Lower leg skin (tissue), 4 donors: ENCODE measurements around the gene COQ3. TPM values are rescaled to one million over a fixed set of nuclear protein-coding genes. Genes with fewer than 3 reads are reported as not detected.

Source experiments
- DNase-seq, 2 donors: peaks; one replicate each; pipeline ENCODE4 v3.0.0-alpha.2; 2019; ENCODE audit warnings: low spot score in 2 of 2
- H3K4me3 ChIP-seq: fragments of 200-600 bp; sonication (generic); 2 replicates; pipeline ENCODE4 v1.5.1; 2017; ENCODE audit warnings: mild to moderate bottlenecking, low read depth; ENCODE audit not compliant: poor library complexity, severe bottlenecking
- CTCF ChIP-seq, 3 donors: fragments of 450-650 bp; IDR thresholded peaks; one replicate each; pipeline ENCODE4 v1.5.1; 2016; ENCODE audit warnings: antibody characterized with exemption in 3 of 3, mild to moderate bottlenecking in 3 of 3, moderate library complexity in 2 of 3
- POLR2A ChIP-seq, 2 donors: fragments of 450-650 bp; IDR thresholded peaks; one replicate each; pipeline ENCODE4 v1.6.1; 2016 to 2017; ENCODE audit warnings: antibody characterized with exemption in 2 of 2, mild to moderate bottlenecking in 1 of 2, moderate library complexity in 1 of 2
- WGBS, 2 donors: methylation state at CpG; one replicate each; pipeline ENCODE4 v1.1.5; 2018; 5-methylcytosine and 5-hydroxymethylcytosine counted together
- intact Hi-C: fragments of 100-400 bp; cut with DNase I; formaldehyde crosslinking; loops from one replicate; pipeline ENCODE4 v1.15.0; 2023; ENCODE audit warnings: low total_unique reads
- total RNA-seq, 4 donors: library from RNA; depleted of rRNA; stranded (reverse); fragments of >200 nt; gene quantifications; one replicate each; pipeline ENCODE4 v1.1.0, GENCODE V29; 2016

The COQ3 gene
- total RNA-seq, 4 donors from 2014 or later = 1.5 to 4.5 (median 3.2) TPM

GRCh38 chr6:99426451-99426757 lies 32.4 kb upstream of the COQ3 start:
- WGBS, 2 donors = 17 to 29% methylated on average over 4 of the region's 4 CpGs
- peak overlapping the region; percentile 75 for H3K4me3 ChIP-seq
- intact Hi-C loops = no loop called here
- no peak for DNase-seq
- TF ChIP-seq POLR2A (IDR thresholded peaks at IDR 0.05) (no peak), CTCF (IDR thresholded peaks at IDR 0.05) (no peak)

GRCh38 chr6:99425647-99426450 lies 31.9 kb upstream of the COQ3 start:
- peak; percentile 85 to 94 for DNase-seq
- TF ChIP-seq CTCF (IDR thresholded peaks at IDR 0.05) = no peak
- no peak for TF ChIP-seq POLR2A (IDR thresholded peaks at IDR 0.05)
- peak overlapping the region; percentile 75 for H3K4me3 ChIP-seq
- intact Hi-C loops = no loop called here
- WGBS, 2 donors = 0 to 1% methylated on average over 29 of the region's 29 CpGs

GRCh38 chr6:99424761-99425646 lies 31.0 kb upstream of the COQ3 start, which contains the start of gene PNISR:
PNISR (minus strand) TSS chr6:99425308; CDS start chr6:99414659, 10,649 bp downstream.
- DNase-seq = peak; percentile 97 to 98
- intact Hi-C loops = no loop called here
- 0% methylated on average over 52 to 53 of the region's 53 CpGs for WGBS, 2 donors
- H3K4me3 ChIP-seq = peak within 1 kb of the TSS; percentile 75
- TF ChIP-seq CTCF (IDR thresholded peaks at IDR 0.05) = no peak
- TF ChIP-seq POLR2A (IDR thresholded peaks at IDR 0.05) = no peak

GRCh38 chr6:99424022-99424421 lies 30.0 kb upstream of the COQ3 start:
- H3K4me3 ChIP-seq = no peak overlapping the region
- TF ChIP-seq CTCF (IDR thresholded peaks at IDR 0.05) = no peak
- no peak for TF ChIP-seq POLR2A (IDR thresholded peaks at IDR 0.05)
- intact Hi-C loops = no loop called here
- WGBS, 2 donors = 62 to 67% methylated on average over 5 of the region's 5 CpGs
- no peak for DNase-seq

- no peak for DNase-seq
- WGBS, 2 donors = 85 to 88% methylated on average over 6 of the region's 6 CpGs
- intact Hi-C loops = no loop called here
- no peak overlapping the region for H3K4me3 ChIP-seq
- no peak for TF ChIP-seq CTCF (IDR thresholded peaks at IDR 0.05)
- no peak for TF ChIP-seq POLR2A (IDR thresholded peaks at IDR 0.05)
Observed at GRCh38 chr6:99422912-99423311, 28.9 kb upstream of the COQ3 start.
